Cardiac muscle cell (in vitro differentiated cells and primary cell): Measurements from ENCODE around the gene GRHL3. TPM values are rescaled to one million over a fixed set of nuclear protein-coding genes. Genes with fewer than 3 reads are reported as not detected.

Source experiments
- DNase-seq, 2 donors: peaks; one replicate each; pipeline versions ENCODE4 v3.0.0 to v3.0.0-alpha.2; 2010 to 2017; ENCODE audit warnings: low read depth in 1 of 2, low spot score in 1 of 2
- H3K27ac ChIP-seq: fragments of 200-600 bp; sonication (generic); 2 replicates; pipeline ENCODE4 v1.5.1; 2016
- H3K27me3 ChIP-seq: fragments of 200-600 bp; sonication (generic); 2 replicates; pipeline ENCODE4 v1.6.0; 2016; ENCODE audit warnings: control low read depth
- H3K36me3 ChIP-seq: fragments of 200-600 bp; sonication (generic); 2 replicates; pipeline ENCODE4 v1.5.1; 2016; ENCODE audit warnings: control low read depth
- H3K4me1 ChIP-seq: fragments of 200-600 bp; sonication (generic); 2 replicates; pipeline ENCODE4 v1.8.1; 2017; ENCODE audit warnings: low read depth, mild to moderate bottlenecking, mixed run types
- H3K4me3 ChIP-seq: fragments of 200-600 bp; sonication (generic); 2 replicates; pipeline ENCODE4 v1.5.1; 2016; ENCODE audit warnings: mild to moderate bottlenecking
- H3K9me3 ChIP-seq: fragments of 200-600 bp; sonication (generic); 2 replicates; pipeline ENCODE4 v1.5.1; 2017; ENCODE audit warnings: low read depth, mild to moderate bottlenecking, control low read depth
- CTCF ChIP-seq: IDR thresholded peaks from 2 replicates; pipeline ENCODE4 v1.5.1; 2012; ENCODE audit warnings: low read depth, mild to moderate bottlenecking, low read length
- polyA plus RNA-seq: library from polyadenylated mRNA; unstranded; fragments of >200 nt; fragmentation: Nextera tagmentation; extraction: Ambion mirVana; gene quantifications from 2 replicates; pipeline ENCODE4 v1.2.1, GENCODE V29; 2016
- total RNA-seq: library from RNA; depleted of rRNA; stranded (reverse); fragments of >200 nt; gene quantifications from 2 replicates; pipeline ENCODE4 v1.2.3, GENCODE V29; 2016

GRHL3 gene
- total and polyA plus RNA-seq, 2 experiments from 2014 or later, result 0.54 TPM; not detected in 1

GRCh38 chr1:24391882-24392603 is 72.9 kb downstream of the GRHL3 start:
- H3K27ac ChIP-seq, result no peak overlapping the region
- H3K4me1 ChIP-seq, result no peaks in the 10 kb centered on the region
- H3K4me3 ChIP-seq, result no peak overlapping the region
- H3K36me3 ChIP-seq, result no peaks in the 10 kb centered on the region
- peak; percentile 66 to 72 for DNase-seq
- no peaks in the 10 kb centered on the region for H3K27me3 ChIP-seq
- TF ChIP-seq CTCF, result peak; percentile 83
- no peaks in the 10 kb centered on the region for H3K9me3 ChIP-seq

GRCh38 chr1:24392604-24392946 is 73.4 kb downstream of the GRHL3 start:
- no peak for DNase-seq
- H3K4me3 ChIP-seq, result no peak overlapping the region
- no peaks in the 10 kb centered on the region for H3K4me1 ChIP-seq
- no peaks in the 10 kb centered on the region for H3K9me3 ChIP-seq
- no peak overlapping the region for H3K27ac ChIP-seq
- TF ChIP-seq CTCF, result no peak
- no peaks in the 10 kb centered on the region for H3K36me3 ChIP-seq
- H3K27me3 ChIP-seq, result no peaks in the 10 kb centered on the region

GRCh38 chr1:24392982-24393650 is 74.0 kb downstream of the GRHL3 start:
- H3K4me3 ChIP-seq, result no peak overlapping the region
- H3K9me3 ChIP-seq, result no peaks in the 10 kb centered on the region
- H3K36me3 ChIP-seq, result no peaks in the 10 kb centered on the region
- DNase-seq, result no peak
- no peak overlapping the region for H3K27ac ChIP-seq
- no peaks in the 10 kb centered on the region for H3K4me1 ChIP-seq
- no peaks in the 10 kb centered on the region for H3K27me3 ChIP-seq
- TF ChIP-seq CTCF, result no peak

GRCh38 chr1:24393892-24394291 is 74.7 kb downstream of the GRHL3 start:
- Histone ChIP-seq H3K4me1 (no peaks in the 10 kb centered on the region), H3K9me3 (no peaks in the 10 kb centered on the region), H3K27me3 (no peaks in the 10 kb centered on the region), H3K4me3 (no peak overlapping the region), H3K36me3 (no peaks in the 10 kb centered on the region), H3K27ac (no peak overlapping the region)
- TF ChIP-seq CTCF, result no peak
- peak in 1 of 2 donors; percentile 57 for DNase-seq

GRCh38 chr1:24400065-24400464 is 80.9 kb downstream of the GRHL3 start:
- TF ChIP-seq CTCF, result no peak
- no peak for DNase-seq
- no peak overlapping the region for H3K4me3 ChIP-seq
- H3K9me3 ChIP-seq, result no peaks in the 10 kb centered on the region
- no peaks in the 10 kb centered on the region for H3K36me3 ChIP-seq
- H3K27me3 ChIP-seq, result no peaks in the 10 kb centered on the region
- no peak overlapping the region for H3K27ac ChIP-seq
- no peaks in the 10 kb centered on the region for H3K4me1 ChIP-seq
